Sigmoid colon (tissue), 4 donors: ENCODE results near the gene RADX.

Experiments used
- CTCF ChIP-seq, 4 experiments: fragments of 450-650 bp in 3 of 4; fragments of 200-600 bp in 1 of 4; IDR thresholded peaks; one replicate each; pipeline ENCODE4 v1.5.1; 2016 to 2019; ENCODE audit warnings: antibody characterized with exemption in 4 of 4, mild to moderate bottlenecking in 3 of 4, moderate library complexity in 2 of 4
- EP300 ChIP-seq, 4 donors: sonication (generic); formaldehyde crosslinking; IDR thresholded peaks; one replicate each; pipeline ENCODE4 v1.6.1; 2017; ENCODE audit warnings: antibody characterized with exemption in 4 of 4
- POLR2A ChIP-seq, 2 donors: fragments of 450-650 bp; IDR thresholded peaks; one replicate each; pipeline ENCODE4 v1.6.1; 2016; ENCODE audit warnings: antibody characterized with exemption in 2 of 2, mild to moderate bottlenecking in 2 of 2, moderate library complexity in 2 of 2
- POLR2AphosphoS5 ChIP-seq, 4 donors: sonication (generic); formaldehyde crosslinking; IDR thresholded peaks; one replicate each; pipeline ENCODE4 v1.6.1; 2017; ENCODE audit warnings: antibody characterized with exemption in 4 of 4

- TF ChIP-seq CTCF (IDR thresholded peaks at IDR 0.05): no peak
- no peak for TF ChIP-seq POLR2A (IDR thresholded peaks at IDR 0.05)
- no peak for TF ChIP-seq POLR2AphosphoS5 (IDR thresholded peaks at IDR 0.05)
- no peak for TF ChIP-seq EP300 (IDR thresholded peaks at IDR 0.05)
These were observed 3.8 kb upstream of the RADX start for GRCh38 chrX:106608016-106608415.
